Retinal pigment epithelial cell (primary cell): ENCODE results near the gene MIEN1.

Experiments used
- DNase-seq: peaks from one replicate; pipeline ENCODE4 v3.0.0-alpha.2; 2010; ENCODE audit warnings: low read depth
- H3K4me3 ChIP-seq: 2 replicates; pipeline ENCODE4 v1.5.1; 2011; ENCODE audit warnings: mild to moderate bottlenecking, low read length, control low read depth, moderate library complexity
- TF ChIP-seq, protein P1 (sequence below): conservative IDR thresholded peaks from 2 replicates; pipeline ENCODE4 v1.5.1; 2011; ENCODE audit warnings: low read depth, low read length, control low read depth, inconsistent platforms

Gene MIEN1

DNA sequence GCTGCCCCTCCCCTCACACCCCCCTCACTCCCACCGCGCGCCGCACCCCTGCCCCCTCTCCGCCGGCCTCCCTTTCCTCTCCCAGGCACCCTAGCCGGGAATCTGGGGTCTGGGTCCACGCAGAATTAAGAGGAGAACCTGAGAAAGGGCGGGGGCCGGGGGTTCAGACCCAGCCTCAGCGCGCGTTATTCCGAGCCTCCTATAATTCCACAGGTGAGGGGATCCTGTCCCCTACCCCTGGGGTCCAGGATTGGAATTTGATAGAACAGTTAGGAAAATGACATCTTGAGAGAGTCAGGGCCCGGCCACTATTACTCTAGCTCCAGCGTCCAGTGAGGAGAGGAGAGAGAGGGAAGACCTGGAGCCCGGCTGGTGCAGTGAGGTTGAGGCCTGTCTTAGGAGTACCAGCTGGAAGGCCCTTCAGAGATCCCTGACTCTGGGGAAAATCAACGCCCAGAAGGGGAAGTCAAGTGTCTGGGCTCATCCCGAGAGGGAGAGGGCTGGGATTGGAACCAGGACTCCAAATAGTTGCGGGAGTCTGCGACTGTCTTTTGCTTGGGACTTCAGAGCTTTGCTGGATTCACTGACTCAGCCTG is 24.7 kb upstream of the MIEN1 start:
- TF ChIP-seq, protein P1, sequence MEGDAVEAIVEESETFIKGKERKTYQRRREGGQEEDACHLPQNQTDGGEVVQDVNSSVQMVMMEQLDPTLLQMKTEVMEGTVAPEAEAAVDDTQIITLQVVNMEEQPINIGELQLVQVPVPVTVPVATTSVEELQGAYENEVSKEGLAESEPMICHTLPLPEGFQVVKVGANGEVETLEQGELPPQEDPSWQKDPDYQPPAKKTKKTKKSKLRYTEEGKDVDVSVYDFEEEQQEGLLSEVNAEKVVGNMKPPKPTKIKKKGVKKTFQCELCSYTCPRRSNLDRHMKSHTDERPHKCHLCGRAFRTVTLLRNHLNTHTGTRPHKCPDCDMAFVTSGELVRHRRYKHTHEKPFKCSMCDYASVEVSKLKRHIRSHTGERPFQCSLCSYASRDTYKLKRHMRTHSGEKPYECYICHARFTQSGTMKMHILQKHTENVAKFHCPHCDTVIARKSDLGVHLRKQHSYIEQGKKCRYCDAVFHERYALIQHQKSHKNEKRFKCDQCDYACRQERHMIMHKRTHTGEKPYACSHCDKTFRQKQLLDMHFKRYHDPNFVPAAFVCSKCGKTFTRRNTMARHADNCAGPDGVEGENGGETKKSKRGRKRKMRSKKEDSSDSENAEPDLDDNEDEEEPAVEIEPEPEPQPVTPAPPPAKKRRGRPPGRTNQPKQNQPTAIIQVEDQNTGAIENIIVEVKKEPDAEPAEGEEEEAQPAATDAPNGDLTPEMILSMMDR, result no peak
- no peak for DNase-seq
- peak overlapping the region; percentile 59 for H3K4me3 ChIP-seq

DNA sequence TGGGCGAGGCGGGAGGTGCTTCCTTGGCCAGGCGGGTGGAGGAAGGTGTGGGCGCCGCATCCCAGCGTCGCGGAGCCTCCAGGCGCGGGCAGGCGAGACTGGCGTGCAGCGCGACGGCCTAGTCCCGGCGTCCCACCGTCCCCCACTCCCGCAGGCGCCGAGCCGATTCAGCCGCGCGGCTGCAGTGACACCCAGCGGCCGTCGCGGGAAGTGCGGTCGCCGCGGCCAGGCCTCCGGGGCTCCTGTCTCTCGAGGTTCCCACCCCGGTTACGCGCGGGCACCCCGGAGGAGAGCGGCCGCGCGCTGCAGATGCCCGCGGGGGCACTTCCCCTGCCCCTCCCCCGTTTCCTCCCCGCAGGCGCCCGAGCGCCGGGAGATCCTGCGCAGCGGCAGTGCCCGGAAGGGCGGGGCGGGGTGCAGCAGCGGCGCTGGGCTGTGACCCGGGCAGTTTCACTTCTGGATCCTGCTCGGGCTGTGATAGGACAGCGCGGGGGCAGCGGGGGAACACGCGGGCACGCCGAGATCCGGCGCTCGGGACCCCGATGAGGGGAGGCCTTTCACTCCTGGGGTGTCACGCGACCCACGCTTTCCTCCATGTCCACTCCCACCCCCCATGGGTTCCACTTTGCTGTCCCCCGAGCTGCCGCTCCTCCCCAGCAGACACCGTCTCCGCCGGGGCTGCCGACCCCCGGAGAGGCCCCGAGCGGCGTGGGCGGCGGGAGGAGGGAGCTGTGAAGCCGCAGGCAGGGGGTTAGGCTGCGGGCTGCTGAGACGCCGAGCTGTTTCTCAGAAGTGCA is 24.0 kb upstream of the MIEN1 start:
- DNase-seq, result no peak
- TF ChIP-seq, protein P1, result peak; percentile 68
- peak overlapping the region; percentile 59 for H3K4me3 ChIP-seq

DNA sequence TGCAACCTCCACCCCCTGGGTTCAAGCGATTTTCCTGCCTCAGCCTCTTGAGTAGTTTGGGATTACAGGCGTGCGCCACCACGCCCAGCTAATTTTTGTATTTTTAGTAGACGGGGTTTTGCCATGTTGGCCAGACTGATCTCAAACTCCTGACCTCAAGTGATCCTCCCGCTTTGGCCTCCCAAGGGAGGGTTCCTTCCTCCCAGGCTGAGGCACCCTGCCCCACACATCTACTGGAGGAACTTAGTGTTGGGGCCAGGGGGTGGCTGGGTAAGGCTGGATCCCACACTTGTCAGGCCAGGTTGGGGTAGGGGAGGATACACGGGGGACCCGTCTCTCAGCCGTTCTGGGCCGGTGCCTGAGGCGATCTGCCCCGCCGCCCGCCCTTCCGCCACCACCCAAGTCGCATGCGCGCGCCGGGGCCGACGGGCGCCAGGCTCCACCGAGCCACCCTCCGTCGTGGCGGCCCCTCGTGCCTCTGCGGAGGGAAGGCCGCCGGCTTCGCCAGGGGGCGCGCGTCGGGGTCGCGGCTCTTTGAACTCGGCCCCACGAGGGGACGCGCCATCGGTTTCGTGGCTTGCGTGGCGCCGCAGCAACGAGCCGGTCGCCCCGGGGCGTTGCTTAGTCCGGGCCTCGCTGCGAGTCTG is 23.3 kb upstream of the MIEN1 start:
- TF ChIP-seq, protein P1, result no peak
- no peak for DNase-seq
- peak overlapping the region; percentile 38 for H3K4me3 ChIP-seq

DNA sequence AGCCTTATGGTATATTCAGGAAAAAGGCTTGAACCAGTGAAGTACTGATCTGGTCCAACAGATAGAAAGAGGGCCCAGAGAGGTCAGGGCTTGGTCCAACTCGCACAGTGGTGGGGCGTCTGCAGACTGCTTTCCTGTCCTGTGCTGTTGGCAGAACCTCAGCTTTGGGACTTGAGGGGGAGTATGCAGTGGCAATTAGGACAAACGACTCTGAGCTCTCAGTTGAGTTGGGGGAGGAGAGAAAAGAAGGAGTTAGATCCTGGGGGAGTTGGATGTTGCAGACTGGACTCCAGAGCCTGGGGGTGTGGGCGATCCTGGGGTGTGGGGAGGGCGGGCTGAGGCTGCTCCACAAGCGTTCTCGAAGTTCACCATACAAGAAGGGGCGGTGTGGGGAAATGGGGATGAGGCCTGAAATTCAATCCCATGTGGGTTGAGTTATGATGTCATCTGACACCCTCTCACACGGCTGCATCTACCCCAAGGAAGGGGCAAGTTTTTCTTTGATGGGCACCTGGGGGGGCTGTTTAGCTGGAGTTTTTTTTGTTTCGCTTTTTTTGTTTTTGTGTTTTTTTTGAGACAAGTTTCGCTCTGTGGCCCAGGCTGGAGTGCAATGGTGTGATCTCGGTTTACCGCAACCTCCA is 22.0 kb upstream of the MIEN1 start:
- H3K4me3 ChIP-seq, result no peak overlapping the region
- no peak for DNase-seq
- TF ChIP-seq, protein P1, result no peak

DNA sequence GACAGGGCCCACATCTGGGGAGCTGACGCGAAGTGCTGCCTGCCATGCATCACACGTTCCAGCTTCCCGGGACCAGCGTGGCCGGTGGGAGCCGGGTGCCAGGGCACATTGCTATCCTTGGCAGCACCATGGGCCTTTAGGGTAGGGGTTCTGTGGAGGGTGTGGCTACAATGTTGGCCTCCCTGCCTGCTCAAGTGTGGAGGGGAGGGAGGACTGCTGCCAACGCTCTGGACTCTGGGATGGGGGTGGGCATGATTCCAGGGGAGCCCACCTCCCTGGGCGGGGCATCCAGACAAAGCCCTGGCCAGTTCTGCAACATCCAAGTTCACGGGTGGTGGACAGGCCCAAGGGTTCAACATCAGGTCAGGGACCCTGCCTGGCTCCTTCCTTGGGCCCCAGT is 21.3 kb upstream of the MIEN1 start:
- no peak for DNase-seq

DNA sequence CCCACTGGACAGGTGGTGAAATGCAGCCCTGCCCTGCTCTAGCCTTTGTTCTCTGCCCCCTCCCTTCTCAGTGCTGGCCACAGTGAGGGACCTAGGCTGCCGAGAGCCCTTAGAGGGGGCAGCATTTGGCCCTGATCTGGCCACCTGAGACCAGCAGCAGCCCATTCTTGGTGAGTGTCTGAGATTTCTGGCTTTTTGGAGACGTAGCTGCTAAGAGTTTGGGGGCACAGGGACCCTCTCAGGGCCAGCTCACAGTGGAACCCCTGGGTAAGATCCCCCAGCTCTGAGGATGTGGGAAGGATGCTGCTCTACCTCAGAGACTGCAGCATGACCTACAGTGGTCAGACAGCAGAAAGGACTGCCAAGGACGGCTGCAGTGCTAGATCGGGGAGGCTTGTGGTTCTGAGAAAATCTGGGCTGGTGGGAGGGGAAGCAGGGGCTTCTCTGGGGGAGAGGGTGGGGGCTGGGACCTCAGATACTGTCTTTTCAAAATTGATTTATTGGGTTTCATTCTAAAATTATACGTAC is 20.7 kb upstream of the MIEN1 start:
- no peak overlapping the region for H3K4me3 ChIP-seq
- TF ChIP-seq, protein P1, result no peak
- no peak for DNase-seq

More for the DNA sequence above, 21.3 kb upstream of the MIEN1 start:
- TF ChIP-seq, protein P1, result no peak
- H3K4me3 ChIP-seq, result no peak overlapping the region
